Lung (tissue), 12 donors: ENCODE results near the gene TLE3. TPM values are rescaled to one million over a fixed set of nuclear protein-coding genes. Genes with fewer than 3 reads are reported as not detected.

Source experiments
- ATAC-seq: fragments of 200-7000 bp; cut with Tn5 transposase; one replicate; pipeline ENCODE4 v1.9.1; 2020; ENCODE audit warnings: moderate number of reproducible peaks; ENCODE audit not compliant: insufficient read depth, low FRiP score
- DNase-seq, 3 donors: peaks; one replicate each; pipeline ENCODE4 v3.0.0-alpha.2; 2013 to 2017
- H3K27ac ChIP-seq, 2 donors: one replicate each; pipeline ENCODE4 v1.5.1; 2013; ENCODE audit warnings: mild to moderate bottlenecking in 2 of 2, moderate library complexity in 2 of 2, control low read depth in 1 of 2, inconsistent platforms in 1 of 2, low read depth in 1 of 2, low read length in 1 of 2
- H3K27me3 ChIP-seq, 3 donors: one replicate each; pipeline ENCODE4 v1.5.1; 2013; ENCODE audit warnings: low read length in 2 of 3; ENCODE audit not compliant: control insufficient read depth in 3 of 3, insufficient read depth in 3 of 3
- H3K36me3 ChIP-seq, 4 donors: one replicate each; pipeline ENCODE4 v1.5.1; 2013; ENCODE audit warnings: low read length in 4 of 4, mild to moderate bottlenecking in 1 of 4, moderate library complexity in 1 of 4; ENCODE audit not compliant: control insufficient read depth in 4 of 4, insufficient read depth in 4 of 4
- H3K4me1 ChIP-seq, 5 donors: one replicate each; pipeline ENCODE4 v1.5.1; 2013; ENCODE audit warnings: low read length in 5 of 5, mild to moderate bottlenecking in 2 of 5, moderate library complexity in 1 of 5; ENCODE audit not compliant: control insufficient read depth in 5 of 5, insufficient read depth in 5 of 5
- H3K4me3 ChIP-seq: one replicate; pipeline ENCODE4 v1.5.1; 2013; ENCODE audit warnings: mild to moderate bottlenecking, control low read depth, moderate library complexity
- H3K9ac ChIP-seq, 2 donors: one replicate each; pipeline ENCODE4 v1.5.1; 2013; ENCODE audit warnings: low read length in 2 of 2, control low read depth in 1 of 2; ENCODE audit not compliant: insufficient read depth in 1 of 2
- H3K9me3 ChIP-seq, 4 donors: one replicate each; pipeline ENCODE4 v1.5.1; 2013; ENCODE audit warnings: low read length in 3 of 4, mild to moderate bottlenecking in 1 of 4, moderate library complexity in 1 of 4; ENCODE audit not compliant: control insufficient read depth in 4 of 4, insufficient read depth in 3 of 4
- WGBS, 2 donors: extraction: QIAGEN DNeasy Blood & Tissue Kit; methylation state at CpG; one replicate each; pipeline ENCODE4 v1.1.7; 2013; 5-methylcytosine and 5-hydroxymethylcytosine counted together
- polyA plus RNA-seq, 2 donors: library from polyadenylated mRNA; stranded (reverse); fragments of 200-250 nt; gene quantifications; one replicate each; pipeline ENCODE4 v1.2.1, GENCODE V29; 2013
- total RNA-seq, 2 donors: library from RNA; depleted of rRNA in 1 of 2; stranded (reverse); fragments of >200 nt in 1 of 2; gene quantifications; one replicate each; pipeline ENCODE4 v1.2.1, GENCODE V29; 2014 to 2021
- TF ChIP-seq, protein P1 (sequence below): IDR thresholded peaks from 2 replicates; pipeline ENCODE4 v1.5.1; 2012; ENCODE audit warnings: mild to moderate bottlenecking; ENCODE audit errors: control extremely low read depth, extremely low read depth
- donor health status: control.
- donor health status: control.
- donor health status: Bipolar disorder and iron deficiency.
- donor health status: healthy.
- donor health status: DM: yes; HTN: yes; CAD: no.

The TLE3 gene
- total and polyA plus RNA-seq, 4 donors = 22.7 to 77.3 (median 73.3) TPM

DNA sequence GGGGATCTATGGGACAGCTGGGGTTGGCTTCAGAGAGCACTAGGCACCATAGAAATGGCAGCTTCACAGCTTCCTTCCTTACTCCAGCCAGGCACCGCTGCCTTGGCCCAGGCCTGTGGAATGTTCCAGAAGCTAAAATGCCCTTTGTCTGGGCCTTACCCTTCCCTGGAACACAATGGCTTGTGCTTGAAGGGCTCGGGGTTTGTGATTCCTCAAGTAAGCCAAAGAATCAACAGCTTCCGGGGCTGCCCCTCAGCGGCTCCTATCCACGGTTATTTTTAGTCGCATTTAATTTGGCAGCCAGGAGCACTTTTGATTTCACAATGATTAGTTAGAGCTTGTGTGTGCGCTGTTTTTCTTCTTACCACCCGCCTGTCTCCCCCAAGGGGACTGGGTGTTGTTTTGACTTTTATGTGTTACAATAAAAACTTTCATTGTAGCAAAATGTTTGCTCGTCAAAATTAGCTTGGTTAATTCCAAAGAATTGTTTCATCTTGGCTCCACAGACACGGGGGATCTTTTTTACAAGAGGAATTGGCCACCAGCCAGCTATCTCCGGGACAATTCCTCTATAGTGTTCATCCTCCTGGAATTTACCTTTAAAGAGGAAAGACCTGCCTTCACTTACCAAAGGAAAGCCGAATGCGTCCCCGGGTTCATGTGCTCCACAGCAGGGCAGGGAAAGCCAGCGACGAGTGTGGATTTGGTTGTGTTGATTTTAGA, 73.8 kb downstream of the TLE3 start:
- Histone ChIP-seq H3K9ac (peak overlapping the region in 1 of 2 donors; percentile 51), H3K9me3 (no peaks in the 10 kb centered on the region), H3K36me3 (no peaks in the 10 kb centered on the region), H3K4me1 (peaks cover 4 to 33% (median 8%) of the 10 kb centered on the region in 5 donors), H3K4me3 (no peak overlapping the region), H3K27ac (peak overlapping the region in 1 of 2 donors; percentile 18), H3K27me3 (no peaks in the 10 kb centered on the region)
- DNase-seq (peak; percentile 78 to 93 (median 90)), ATAC-seq (peak; percentile 15)
- TF ChIP-seq, protein P1, sequence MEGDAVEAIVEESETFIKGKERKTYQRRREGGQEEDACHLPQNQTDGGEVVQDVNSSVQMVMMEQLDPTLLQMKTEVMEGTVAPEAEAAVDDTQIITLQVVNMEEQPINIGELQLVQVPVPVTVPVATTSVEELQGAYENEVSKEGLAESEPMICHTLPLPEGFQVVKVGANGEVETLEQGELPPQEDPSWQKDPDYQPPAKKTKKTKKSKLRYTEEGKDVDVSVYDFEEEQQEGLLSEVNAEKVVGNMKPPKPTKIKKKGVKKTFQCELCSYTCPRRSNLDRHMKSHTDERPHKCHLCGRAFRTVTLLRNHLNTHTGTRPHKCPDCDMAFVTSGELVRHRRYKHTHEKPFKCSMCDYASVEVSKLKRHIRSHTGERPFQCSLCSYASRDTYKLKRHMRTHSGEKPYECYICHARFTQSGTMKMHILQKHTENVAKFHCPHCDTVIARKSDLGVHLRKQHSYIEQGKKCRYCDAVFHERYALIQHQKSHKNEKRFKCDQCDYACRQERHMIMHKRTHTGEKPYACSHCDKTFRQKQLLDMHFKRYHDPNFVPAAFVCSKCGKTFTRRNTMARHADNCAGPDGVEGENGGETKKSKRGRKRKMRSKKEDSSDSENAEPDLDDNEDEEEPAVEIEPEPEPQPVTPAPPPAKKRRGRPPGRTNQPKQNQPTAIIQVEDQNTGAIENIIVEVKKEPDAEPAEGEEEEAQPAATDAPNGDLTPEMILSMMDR = no peak
- 39 to 60% methylated on average over 16 of the region's 16 CpGs for WGBS, 2 donors

DNA sequence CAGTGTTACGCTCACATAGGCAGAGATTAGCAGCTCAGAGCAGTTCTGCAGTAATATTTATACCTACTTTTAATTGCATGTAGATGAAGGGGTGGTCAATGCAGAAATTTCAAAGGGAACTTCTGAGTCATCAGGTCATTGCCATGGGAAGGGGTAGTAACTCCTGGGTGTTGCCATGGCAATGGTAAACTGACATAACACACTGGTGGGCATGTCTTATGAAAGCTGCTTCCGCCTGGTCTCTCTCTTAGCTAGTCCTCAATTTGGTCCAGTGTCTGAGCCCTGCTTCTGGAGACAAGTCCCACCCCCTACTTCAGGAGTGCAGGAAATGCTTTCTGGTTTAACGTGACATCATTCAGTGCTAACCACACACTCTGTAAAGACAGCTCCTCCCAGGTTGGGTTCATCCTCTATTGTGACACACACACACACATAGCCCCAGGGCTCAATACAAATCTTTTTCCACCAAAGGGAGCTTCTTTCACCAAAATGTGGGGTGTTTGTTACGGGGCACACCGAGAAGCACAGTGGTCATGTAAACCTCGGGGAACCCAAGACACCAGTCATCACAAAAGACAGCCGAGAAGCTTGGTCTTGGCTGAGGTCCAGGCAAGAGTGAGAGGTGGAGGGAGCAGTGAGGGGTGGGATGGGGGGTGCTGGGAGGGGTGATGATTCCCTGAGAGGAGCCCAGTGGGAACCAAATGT, 74.5 kb downstream of the TLE3 start:
- Histone ChIP-seq H3K27me3 (no peaks in the 10 kb centered on the region), H3K27ac (peak overlapping the region in 1 of 2 donors; percentile 18), H3K36me3 (no peaks in the 10 kb centered on the region), H3K9me3 (no peaks in the 10 kb centered on the region), H3K9ac (peak overlapping the region in 1 of 2 donors; percentile 51), H3K4me3 (no peak overlapping the region), H3K4me1 (peaks cover 4 to 33% (median 8%) of the 10 kb centered on the region in 5 donors)
- ATAC-seq = no peak
- peak; percentile 29 to 52 (median 50) for DNase-seq
- 67 to 75% methylated on average over 7 of the region's 7 CpGs for WGBS, 2 donors
- TF ChIP-seq, protein P1 = no peak

DNA sequence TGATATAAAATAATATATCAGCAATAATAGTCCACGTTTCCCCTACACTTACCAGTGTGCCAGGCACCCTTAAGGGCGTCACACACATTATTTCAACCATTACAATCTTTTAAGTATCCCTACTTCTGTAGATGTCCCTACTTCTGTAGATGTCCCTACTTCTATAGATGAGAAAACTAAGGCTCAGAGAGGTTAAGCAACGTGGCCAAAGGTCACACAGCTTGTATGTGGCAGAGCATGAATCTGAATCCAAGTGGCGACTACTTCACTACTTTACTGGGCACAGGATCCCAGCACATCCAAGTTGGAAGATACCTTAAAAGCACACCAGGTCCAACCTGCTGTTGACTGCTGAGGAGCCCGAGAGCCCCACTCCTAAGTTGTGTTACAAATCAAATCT, 77.5 kb downstream of the TLE3 start:
- no peak for DNase-seq
- no peaks in the 10 kb centered on the region for H3K9me3 ChIP-seq
- peaks cover 4 to 24% (median 8%) of the 10 kb centered on the region in 5 donors for H3K4me1 ChIP-seq
- no peak overlapping the region for H3K4me3 ChIP-seq
- WGBS, 2 donors = 90 to 93% methylated on average over 5 of the region's 5 CpGs
- H3K36me3 ChIP-seq = no peaks in the 10 kb centered on the region
- H3K27me3 ChIP-seq = no peaks in the 10 kb centered on the region
- no peak for ATAC-seq
- no peak overlapping the region for H3K9ac ChIP-seq
- no peak overlapping the region for H3K27ac ChIP-seq
- TF ChIP-seq, protein P1 = no peak
